Endothelial cell of umbilical vein (primary cell): Measurements from ENCODE around the gene NFE2L1. TPM values are rescaled to one million over a fixed set of nuclear protein-coding genes. Genes with fewer than 3 reads are reported as not detected.
A peak's percentile ranks its signal among the peaks of the same experiment; 100 is the strongest.

Source experiments
- BruUV-seq: library from RNA; stranded (reverse); fragments of 400-500 nt; replicated peaks from 2 replicates; lab custom pipeline; 2021; lab: Mats Ljungman, UMichigan
- CTCF ChIA-PET: fragments of 300-600, 350-600 bp; sonication (Branson Sonifier 250); formaldehyde crosslinking; loops from one replicate; lab custom pipeline; 2021; ENCODE audit warnings: antibody characterized with exemption, inconsistent platforms; lab: Charles Lee
- POLR2A ChIA-PET: fragments of 300-600, 350-600 bp; sonication (Branson Sonifier 250); formaldehyde crosslinking; loops from one replicate; lab custom pipeline; 2021; ENCODE audit warnings: antibody characterized with exemption, inconsistent platforms; lab: Charles Lee
- DNase-seq: peaks from one replicate; pipeline ENCODE4 v3.0.0-alpha.2; 2011; ENCODE audit warnings: low read depth, low spot score
- FAIRE-seq: peaks from 2 replicates; lab custom pipeline; 2011; peaks lifted over from hg19 to GRCh38; lab: Jason Lieb, UNC
- H2AFZ ChIP-seq: 2 replicates; pipeline ENCODE4 v1.6.0; 2012; ENCODE audit warnings: low read depth, low read length, control low read depth, inconsistent platforms
- H3K27ac ChIP-seq: 2 replicates; pipeline ENCODE4 v1.5.1; 2011; ENCODE audit warnings: low read depth, mild to moderate bottlenecking, control low read depth, low read length, moderate library complexity; ENCODE audit not compliant: insufficient read depth
- H3K27me3 ChIP-seq, 2 experiments: 2 replicates each; pipeline versions ENCODE4 v1.6.0 to v1.6.1; 2011; ENCODE audit warnings: low read length in 2 of 2, mixed read lengths in 1 of 2; ENCODE audit not compliant: control insufficient read depth in 2 of 2, insufficient read depth in 2 of 2
- H3K36me3 ChIP-seq, 2 experiments: 2 replicates in 1 of 2; 3 replicates in 1 of 2; pipeline ENCODE4 v1.5.1; 2011; ENCODE audit warnings: low read length in 2 of 2, mild to moderate bottlenecking in 1 of 2, moderate library complexity in 1 of 2; ENCODE audit not compliant: control insufficient read depth in 2 of 2, insufficient read depth in 2 of 2; ENCODE audit errors: extremely low read depth in 1 of 2
- H3K4me1 ChIP-seq: 3 replicates; pipeline ENCODE4 v1.5.1; 2011; ENCODE audit warnings: mild to moderate bottlenecking, low read length; ENCODE audit not compliant: control insufficient read depth, insufficient read depth; ENCODE audit errors: extremely low read depth
- H3K4me2 ChIP-seq: 2 replicates; pipeline ENCODE4 v1.6.1; 2011; ENCODE audit warnings: low read length, control low read depth, mixed read lengths; ENCODE audit not compliant: insufficient read depth
- H3K4me3 ChIP-seq, 3 experiments: fragments of 200-600 bp in 1 of 3; sonication (generic), shearing (Covaris generic) in 1 of 3; replicated peaks in 1 of 3; 2 replicates each; pipeline ENCODE4 v1.5.1; 2011 to 2016; ENCODE audit warnings: control low read depth in 3 of 3, low read length in 3 of 3, mild to moderate bottlenecking in 2 of 3, inconsistent platforms in 1 of 3, low read depth in 1 of 3, moderate library complexity in 1 of 3; ENCODE audit not compliant: insufficient read depth in 1 of 3
- H3K79me2 ChIP-seq: 2 replicates; pipeline ENCODE4 v1.6.0; 2012; ENCODE audit warnings: low read length, inconsistent platforms; ENCODE audit not compliant: control insufficient read depth, insufficient read depth
- H3K9ac ChIP-seq: replicated peaks from 2 replicates; pipeline ENCODE3; 2011; ENCODE audit warnings: low read length, control low read depth; ENCODE audit not compliant: insufficient read depth; ENCODE audit errors: extremely low read depth
- H3K9me1 ChIP-seq: replicated peaks from 3 replicates; pipeline ENCODE4 v1.6.0; 2011; ENCODE audit warnings: mild to moderate bottlenecking, low read length; ENCODE audit not compliant: control insufficient read depth, insufficient read depth; ENCODE audit errors: extremely low read depth
- H3K9me3 ChIP-seq: replicated peaks from 2 replicates; pipeline ENCODE4 v1.5.1; 2012; ENCODE audit warnings: low read length, inconsistent platforms; ENCODE audit not compliant: control insufficient read depth, insufficient read depth
- H4K20me1 ChIP-seq: replicated peaks from 2 replicates; pipeline ENCODE3; 2011; ENCODE audit warnings: mild to moderate bottlenecking, low read length; ENCODE audit not compliant: control insufficient read depth, insufficient read depth; ENCODE audit errors: extremely low read depth
- CTCF ChIP-seq, 2 donors: IDR thresholded peaks; 1 replicate in 1 of 2; 2 replicates in 1 of 2; pipeline ENCODE4 v1.5.1; 2011; ENCODE audit warnings: low read length in 2 of 2, mild to moderate bottlenecking in 2 of 2, moderate library complexity in 2 of 2, control low read depth in 1 of 2, inconsistent platforms in 1 of 2, low read depth in 1 of 2; ENCODE audit not compliant: insufficient read depth in 1 of 2; ENCODE audit errors: extremely low read depth in 1 of 2
- EZH2 ChIP-seq: IDR thresholded peaks from 2 replicates; pipeline ENCODE4 v1.6.1; 2012; ENCODE audit warnings: borderline replicate concordance, low read depth, mild to moderate bottlenecking, moderate library complexity, low read length, inconsistent platforms; ENCODE audit not compliant: severe bottlenecking
- FOS ChIP-seq: IDR thresholded peaks from 2 replicates; pipeline ENCODE4 v1.6.1; 2011; ENCODE audit warnings: mild to moderate bottlenecking, low read length, moderate library complexity, borderline replicate concordance; ENCODE audit not compliant: insufficient read depth
- GATA2 ChIP-seq: IDR thresholded peaks from 2 replicates; pipeline ENCODE4 v1.7.0; 2011; ENCODE audit warnings: low read depth, mild to moderate bottlenecking, moderate library complexity, mixed read lengths, low read length; ENCODE audit not compliant: insufficient read length, insufficient read depth
- JUN ChIP-seq: IDR thresholded peaks from 2 replicates; pipeline ENCODE4 v1.6.1; 2011; ENCODE audit warnings: borderline replicate concordance, low read depth; ENCODE audit not compliant: insufficient read length, insufficient read depth
- MAX ChIP-seq: IDR thresholded peaks from 2 replicates; pipeline ENCODE4 v1.6.1; 2011; ENCODE audit not compliant: insufficient read depth, insufficient read length
- MYC ChIP-seq: IDR thresholded peaks from one replicate; pipeline ENCODE4 v1.6.1; 2011; ENCODE audit warnings: mild to moderate bottlenecking, low read depth, low read length
- POLR2A ChIP-seq: IDR thresholded peaks from 2 replicates; pipeline ENCODE4 v1.6.1; 2012; ENCODE audit warnings: low read depth, mild to moderate bottlenecking, control low read depth, low read length
- POLR2AphosphoS5 ChIP-seq: IDR thresholded peaks from 2 replicates; pipeline ENCODE4 v1.6.1; 2012; ENCODE audit warnings: low read depth, mild to moderate bottlenecking, control low read depth, low read length, moderate library complexity; ENCODE audit not compliant: insufficient read depth
- dilution Hi-C: fragments of 300-500 bp; cut with MboI; formaldehyde crosslinking; loops from one replicate; pipeline ENCODE4 v1.15.0; 2019; ENCODE audit warnings: low sequenced_read_pairs; ENCODE audit not compliant: extremely low pct_ligation_motif_present
- intact Hi-C: fragments of 100-400 bp; cut with micrococcal nuclease; formaldehyde crosslinking; loops from one replicate; pipeline ENCODE4 v1.10.0; 2022
- polyA plus RNA-seq, 4 experiments: library from polyadenylated mRNA; depleted of rRNA in 3 of 4; stranded (reverse) in 3 of 4; unstranded in 1 of 4; fragments of >200 nt; gene quantifications; 2 replicates each; pipeline versions ENCODE4 v1.2.1 to v1.2.3, GENCODE V29; 2011 to 2012; ENCODE audit warnings: missing spikeins in 1 of 4
- total RNA-seq: library from RNA; stranded (reverse); gene quantifications from 2 replicates; pipeline ENCODE4 v1.2.3, GENCODE V29; 2021

The NFE2L1 gene
- total and polyA plus RNA-seq, 2 donors (not counting 3 experiments of a cell fraction or from before 2014, with no cell fraction given), result 187 to 236 TPM

DNA sequence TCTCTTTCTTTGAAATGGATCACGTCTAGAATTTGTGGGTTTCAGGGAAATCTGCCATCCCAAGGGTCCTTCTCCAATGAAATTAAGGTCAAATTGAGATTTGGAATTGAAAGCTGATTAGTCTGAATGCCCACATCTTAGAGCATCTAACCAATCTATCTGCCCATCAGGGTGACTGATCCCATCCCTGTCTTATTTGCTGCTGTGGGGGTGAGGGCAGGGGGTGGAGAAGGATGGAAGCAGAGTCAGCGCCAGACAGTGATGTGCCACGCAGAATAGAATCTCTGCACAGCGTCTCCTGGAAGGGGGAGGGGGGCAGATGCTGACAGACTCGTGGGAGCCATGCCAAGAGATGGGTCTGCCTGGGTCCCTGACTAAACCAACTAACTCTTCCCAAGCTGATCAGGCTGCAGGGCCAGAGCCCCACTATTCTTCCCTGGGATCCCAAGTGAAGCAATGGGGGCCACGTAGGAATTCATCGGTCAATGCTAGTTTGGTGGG, 45.2 kb upstream of the NFE2L1 start:
- Histone ChIP-seq H4K20me1 (no peaks in the 10 kb centered on the region), H2AFZ (peak overlapping the region; percentile 75), H3K9me1 (no peaks in the 10 kb centered on the region), H3K79me2 (no peaks in the 10 kb centered on the region), H3K9me3 (no peaks in the 10 kb centered on the region), H3K36me3 (no peaks in the 10 kb centered on the region), H3K4me3 (no peak overlapping the region), H3K27ac (peak overlapping the region; percentile 84), H3K9ac (peak overlapping the region; percentile 83), H3K4me1 (peaks cover 30% of the 10 kb centered on the region), H3K4me2 (peak overlapping the region; percentile 56), H3K27me3 (no peaks in the 10 kb centered on the region)
- TSS peak; percentile 75 for BruUV-seq
- no peak for DNase-seq
- ChIA-PET CTCF (interaction anchor here (0.9 to 4.0 kb wide), 4 partner anchors 9 to 56 kb away, joined by 3 to 20 read pairs (median 8); no protein-coding TSS in a partner anchor), POLR2A (interaction anchor here (0.9 kb wide), 1 partner anchor 8 kb away, joined by 5 read pairs; no protein-coding TSS in a partner anchor)
- dilution Hi-C loops (no loop called here), intact Hi-C loops (loop anchor here (2.0 kb wide), 1 partner anchor 16 kb away; no protein-coding TSS in a partner anchor)
- FAIRE-seq, result no peak
- TF ChIP-seq MAX, result no peak
- no peak for TF ChIP-seq GATA2
- no peak for TF ChIP-seq CTCF (IDR thresholded peaks at IDR 0.05; ENCODE audit: extremely low read depth in 1 of 2, insufficient read depth in 1 of 2, low read depth in 1 of 2, low read length in 2 of 2)
- TF ChIP-seq JUN, result no peak
- TF ChIP-seq FOS, result no peak
- no peak for TF ChIP-seq EZH2
- TF ChIP-seq POLR2A, result no peak
- no peak for TF ChIP-seq POLR2AphosphoS5
- no peak for TF ChIP-seq MYC
